ENCODE measurements around the gene CFAP221.

GRCh38 chr2:119511989-119512388, 32.3 kb upstream of the CFAP221 start:
- TF ChIP-seq CTCF (IDR thresholded peaks at IDR 0.05) (no peak), POLR2A (IDR thresholded peaks at IDR 0.05) (no peak)

Data from uterus (tissue), 2 donors.